IPS-18c (cell line): ENCODE measurements around the gene AMPD1.

Experiments used
- H3K4me3 ChIP-seq: 2 replicates; pipeline ENCODE4 v1.7.0; 2013; ENCODE audit warnings: low read depth, mild to moderate bottlenecking, low read length, moderate library complexity; ENCODE audit not compliant: insufficient read depth
- H3K9me3 ChIP-seq: one replicate; pipeline ENCODE4 v1.6.1; 2013; ENCODE audit warnings: mild to moderate bottlenecking, low read length, moderate library complexity; ENCODE audit not compliant: control insufficient read depth, insufficient read depth

Gene AMPD1

DNA sequence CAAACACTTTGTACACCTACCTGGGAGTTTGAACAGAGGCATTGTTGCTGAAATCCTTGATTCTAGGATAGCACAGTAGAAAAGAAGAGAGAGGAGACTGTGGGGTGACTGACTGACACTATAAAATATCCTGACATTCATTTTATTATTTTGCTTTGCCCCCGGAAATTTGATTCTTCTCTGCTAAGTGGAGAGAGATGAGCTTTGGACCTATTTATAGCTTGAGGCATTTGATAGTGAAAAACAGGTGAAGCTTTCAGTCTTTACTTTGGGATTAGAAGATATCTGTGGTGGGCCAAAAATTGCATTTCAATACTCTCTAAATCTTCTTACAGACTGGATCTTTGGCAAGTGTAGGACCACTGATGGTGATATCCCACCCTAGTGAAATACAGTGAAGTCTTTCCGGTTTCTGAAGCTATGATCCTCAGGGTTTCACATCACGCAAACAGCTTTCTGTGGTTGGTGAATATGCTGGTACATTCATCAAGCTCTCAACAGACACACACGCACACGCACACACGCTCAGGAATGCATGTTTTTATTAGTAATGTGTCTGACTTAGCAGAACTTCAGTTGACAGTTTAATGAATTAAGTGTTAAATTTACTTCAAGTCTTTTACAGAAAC is at the start of gene AMPD1:
AMPD1 (minus strand) TSS at position 117 of the 629 bp plus-strand sequence; CDS start at position 42, 75 bp downstream.
- Histone ChIP-seq H3K4me3 (no peak within 1 kb of the TSS), H3K9me3 (no peaks in the 10 kb centered on the region)

DNA sequence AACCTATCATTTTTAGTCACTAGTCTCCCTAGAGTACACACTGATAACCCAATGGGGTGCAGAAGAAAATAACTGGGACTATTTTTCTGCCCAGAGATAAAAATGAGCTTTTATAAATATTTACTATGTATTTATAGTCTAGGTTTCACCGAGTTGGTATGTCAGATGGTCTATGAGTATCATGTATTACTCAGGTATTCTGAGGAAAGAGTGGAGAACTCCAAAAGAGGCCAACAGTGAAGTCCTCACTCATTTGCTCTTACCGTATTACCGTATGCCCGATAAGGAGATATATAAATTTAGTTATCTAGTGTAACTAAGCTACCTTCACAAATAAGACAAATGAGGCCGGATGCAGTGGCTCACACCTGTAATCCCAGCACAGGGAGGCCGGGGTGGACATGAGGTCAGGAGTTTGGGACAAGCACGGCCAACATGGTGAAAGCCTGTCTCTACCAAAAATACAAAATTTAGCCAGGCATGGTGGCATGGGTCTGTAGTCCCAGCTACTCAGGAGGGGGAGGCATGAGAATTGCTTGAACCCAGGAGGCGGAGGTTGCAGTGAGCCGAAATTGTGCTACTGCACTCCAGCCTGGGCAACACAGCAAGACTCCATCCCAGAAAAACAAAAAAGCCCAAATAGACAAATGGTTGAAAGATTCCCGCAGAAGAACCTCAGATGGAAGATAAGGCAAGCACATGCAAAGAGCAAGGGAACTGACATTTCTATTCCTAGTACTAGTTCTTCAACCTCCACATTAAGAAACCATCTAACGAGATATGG is 46.8 kb upstream of the AMPD1 start:
- no peaks in the 10 kb centered on the region for H3K9me3 ChIP-seq
- no peak overlapping the region for H3K4me3 ChIP-seq

DNA sequence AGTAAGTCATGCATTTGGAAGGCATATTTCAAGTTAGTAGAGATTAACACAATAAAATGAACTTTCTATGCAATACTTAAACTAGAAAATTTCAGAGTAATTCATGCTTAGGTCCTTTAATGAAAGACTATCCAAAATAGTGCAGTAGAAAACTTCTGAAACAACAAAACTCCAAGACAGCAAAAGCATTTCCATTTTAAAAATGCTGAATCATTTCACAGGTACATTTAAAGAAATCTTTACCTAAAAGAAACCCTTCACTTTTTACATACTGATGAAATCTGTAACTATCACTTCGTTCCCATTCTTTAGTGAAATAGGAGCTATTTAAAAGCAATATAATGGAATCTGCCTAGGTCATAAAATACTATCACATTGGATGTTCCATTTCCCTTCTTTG is 45.0 kb upstream of the AMPD1 start:
- H3K4me3 ChIP-seq, result no peak overlapping the region
- H3K9me3 ChIP-seq, result no peaks in the 10 kb centered on the region

DNA sequence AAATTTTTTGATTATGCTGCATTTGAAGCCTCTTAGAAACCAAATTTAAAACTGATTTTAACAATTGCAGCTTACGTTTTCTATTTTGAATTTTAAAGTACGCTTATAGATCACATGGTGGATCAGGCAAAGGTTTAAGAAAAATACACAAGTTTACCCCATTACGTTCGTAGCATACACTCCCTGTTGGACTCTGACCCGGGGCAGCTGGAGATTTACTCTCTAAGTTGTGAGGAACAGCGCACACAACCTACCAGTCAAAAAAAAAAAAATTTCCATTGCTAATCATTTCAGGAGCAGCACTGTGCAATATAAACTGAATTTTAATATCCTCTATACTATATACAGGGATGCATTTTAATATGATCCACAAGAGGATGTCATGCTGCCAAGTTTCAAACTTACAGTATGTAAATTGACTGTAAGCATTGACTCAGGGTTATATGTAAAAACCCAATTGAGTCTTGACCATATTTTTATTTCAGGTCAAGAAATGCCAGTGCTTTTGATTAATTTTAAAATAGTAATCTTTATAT is 42.0 kb upstream of the AMPD1 start:
- H3K4me3 ChIP-seq, result no peak overlapping the region
- H3K9me3 ChIP-seq, result no peaks in the 10 kb centered on the region

GRCh38 chr1:114735479-114735878 is 40.1 kb upstream of the AMPD1 start:
- Histone ChIP-seq H3K9me3 (no peaks in the 10 kb centered on the region), H3K4me3 (no peak overlapping the region)

- Histone ChIP-seq H3K4me3 (no peak overlapping the region), H3K9me3 (no peaks in the 10 kb centered on the region)
Measured at GRCh38 chr1:114729782-114730181, 34.4 kb upstream of the AMPD1 start.

GRCh38 chr1:114728553-114728952 is 33.2 kb upstream of the AMPD1 start:
- no peaks in the 10 kb centered on the region for H3K9me3 ChIP-seq
- H3K4me3 ChIP-seq, result no peak overlapping the region

GRCh38 chr1:114725230-114725629 is 29.9 kb upstream of the AMPD1 start:
- H3K4me3 ChIP-seq, result no peak overlapping the region
- H3K9me3 ChIP-seq, result no peaks in the 10 kb centered on the region

GRCh38 chr1:114723915-114724314 is 28.6 kb upstream of the AMPD1 start:
- Histone ChIP-seq H3K9me3 (no peaks in the 10 kb centered on the region), H3K4me3 (no peak overlapping the region)

DNA sequence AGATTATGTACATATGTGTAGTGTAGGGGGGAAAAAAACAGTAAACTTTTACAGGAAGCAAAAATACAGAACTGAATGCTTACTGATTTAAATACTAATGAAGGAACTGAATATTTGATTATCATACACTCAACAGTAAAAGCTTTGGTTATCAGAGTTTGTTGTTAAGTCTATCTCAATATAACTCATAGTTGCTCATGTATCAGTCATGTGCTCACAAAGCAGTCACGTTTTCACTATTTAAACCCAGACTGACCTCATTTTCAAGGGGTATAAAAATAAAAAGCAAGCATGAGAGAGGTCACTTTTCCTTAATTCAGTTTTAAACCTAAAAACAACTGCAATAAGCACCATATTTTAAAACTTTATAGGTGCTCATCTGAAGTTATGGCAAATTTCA is 28.1 kb upstream of the AMPD1 start:
- H3K4me3 ChIP-seq, result no peak overlapping the region

DNA sequence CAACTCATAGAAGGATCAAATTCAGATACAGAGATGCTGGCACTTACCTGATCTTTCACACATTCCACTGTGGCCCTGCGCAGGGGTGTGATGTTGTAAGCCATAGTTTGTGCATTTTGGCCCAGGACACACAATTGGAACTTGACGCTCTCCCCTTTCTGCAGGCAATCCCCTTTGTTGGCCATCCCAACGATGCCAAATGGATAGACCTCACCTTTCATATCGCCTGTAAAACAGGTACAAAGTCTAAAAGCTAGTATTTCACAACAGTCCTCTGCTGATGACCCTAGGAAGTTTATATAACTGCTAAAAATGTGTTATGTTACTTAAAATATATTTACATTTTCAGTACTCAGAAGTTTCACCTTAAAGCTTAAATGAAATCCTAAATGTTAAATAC is 25.1 kb upstream of the AMPD1 start:
- Histone ChIP-seq H3K9me3 (no peaks in the 10 kb centered on the region), H3K4me3 (no peak overlapping the region)

More for the DNA sequence above, 28.1 kb upstream of the AMPD1 start:
- no peaks in the 10 kb centered on the region for H3K9me3 ChIP-seq

GRCh38 chr1:114719424-114719787 is 24.1 kb upstream of the AMPD1 start:
- Histone ChIP-seq H3K9me3 (no peaks in the 10 kb centered on the region), H3K4me3 (no peak overlapping the region)

DNA sequence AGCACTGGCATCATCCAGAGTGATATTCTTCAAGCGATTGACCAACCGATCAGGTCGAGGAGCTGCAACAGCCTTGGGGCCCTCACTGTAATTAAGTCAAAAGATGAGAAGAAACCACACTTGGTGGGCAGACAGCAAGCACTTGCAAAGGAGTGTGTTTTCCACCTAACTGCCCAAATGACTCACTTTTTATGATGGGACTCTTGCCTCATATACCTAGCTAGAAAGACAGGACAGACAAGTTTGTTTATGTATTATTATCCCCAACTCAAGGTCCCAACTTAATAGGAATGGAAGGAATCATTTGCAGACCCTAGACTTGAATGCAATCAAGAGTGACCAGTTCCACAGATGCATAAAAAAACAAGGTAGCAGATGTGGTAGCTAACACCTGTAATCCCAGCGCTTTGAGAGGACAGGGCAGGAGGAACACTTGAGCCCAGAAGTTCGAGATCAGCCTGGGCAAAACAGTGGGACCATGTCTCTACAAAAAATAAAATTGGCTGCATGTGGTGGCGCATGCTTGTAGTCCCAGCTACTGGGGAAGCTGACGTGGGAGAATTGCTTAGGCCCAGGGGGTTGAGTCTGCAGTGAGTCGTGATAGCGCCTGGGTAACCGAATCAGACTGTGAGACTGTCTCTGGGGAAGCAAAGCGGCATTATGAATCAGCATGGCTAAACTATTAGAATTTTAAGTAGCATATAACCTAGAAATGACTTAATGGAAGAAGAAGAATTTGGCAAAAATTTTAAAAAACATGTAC is 23.5 kb upstream of the AMPD1 start:
- Histone ChIP-seq H3K4me3 (no peak overlapping the region), H3K9me3 (no peaks in the 10 kb centered on the region)

GRCh38 chr1:114716304-114717170 is 21.2 kb upstream of the AMPD1 start, which contains the start of gene NRAS:
TSS of gene NRAS (minus strand) at chr1:114716771. CDS start at chr1:114716160, 611 bp downstream.
- Histone ChIP-seq H3K9me3 (no peaks in the 10 kb centered on the region), H3K4me3 (peak within 1 kb of the TSS; percentile 80)

GRCh38 chr1:114715952-114716303 is 20.6 kb upstream of the AMPD1 start:
- H3K4me3 ChIP-seq, result peak overlapping the region; percentile 80
- no peaks in the 10 kb centered on the region for H3K9me3 ChIP-seq

DNA sequence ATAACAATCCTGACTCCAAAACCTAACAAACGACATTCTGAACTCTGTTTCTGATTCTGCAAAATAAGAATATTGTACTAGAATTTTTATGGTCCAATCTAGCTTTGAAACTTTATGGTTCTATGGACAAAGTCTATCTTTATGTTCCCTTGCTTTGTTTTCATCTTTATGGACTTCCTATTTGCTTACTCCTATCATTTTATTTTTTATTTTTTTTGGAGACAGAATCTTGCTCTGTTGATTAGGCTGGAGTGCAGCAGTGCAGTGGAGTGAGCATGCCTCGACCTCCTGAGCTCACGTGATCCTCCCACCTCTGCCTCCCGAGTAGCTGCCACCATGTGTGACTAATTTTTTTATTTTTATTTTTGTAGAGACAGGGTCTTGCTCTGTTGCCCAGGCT is 17.6 kb upstream of the AMPD1 start:
- Histone ChIP-seq H3K4me3 (no peak overlapping the region), H3K9me3 (no peaks in the 10 kb centered on the region)

- Histone ChIP-seq H3K4me3 (no peak overlapping the region), H3K9me3 (no peaks in the 10 kb centered on the region)
Measured at GRCh38 chr1:114710360-114710759, 15.0 kb upstream of the AMPD1 start.
